Smooth muscle cell (in vitro differentiated cells): ENCODE results near the gene FOXL2. TPM values are rescaled to one million over a fixed set of nuclear protein-coding genes. Genes with fewer than 3 reads are reported as not detected.

Experiments
- DNase-seq: peaks from one replicate; lab custom pipeline; 2025; ENCODE audit not compliant: unreplicated experiment; lab: John Stamatoyannopoulos, UW
- H2AFZ ChIP-seq: fragments of 200-600 bp; sonication (generic); 2 replicates; pipeline ENCODE4 v1.6.0; 2016; ENCODE audit warnings: antibody characterized with exemption, low read depth, mild to moderate bottlenecking
- H3F3A ChIP-seq: fragments of 200-600 bp; sonication (generic); 2 replicates; pipeline ENCODE4 v1.6.0; 2017; ENCODE audit warnings: antibody characterized with exemption, low read depth
- H3K27ac ChIP-seq: fragments of 200-600 bp; sonication (generic); 2 replicates; pipeline ENCODE4 v1.5.1; 2016; ENCODE audit warnings: low read depth, mild to moderate bottlenecking
- H3K27me3 ChIP-seq: fragments of 200-600 bp; sonication (generic); 2 replicates; pipeline ENCODE4 v1.6.1; 2016; ENCODE audit warnings: low read depth, mild to moderate bottlenecking
- H3K36me3 ChIP-seq: fragments of 200-600 bp; sonication (generic); 2 replicates; pipeline ENCODE4 v1.5.1; 2016; ENCODE audit warnings: low read depth
- H3K4me1 ChIP-seq: fragments of 200-600 bp; sonication (generic); 2 replicates; pipeline ENCODE4 v1.5.1; 2016; ENCODE audit warnings: low read depth
- H3K4me2 ChIP-seq: fragments of 200-600 bp; sonication (generic); 2 replicates; pipeline ENCODE4 v1.6.0; 2016; ENCODE audit warnings: mild to moderate bottlenecking
- H3K4me3 ChIP-seq: fragments of 200-600 bp; sonication (generic); 2 replicates; pipeline ENCODE4 v1.5.1; 2016; ENCODE audit warnings: mild to moderate bottlenecking
- H3K79me2 ChIP-seq: fragments of 200-600 bp; sonication (generic); 2 replicates; pipeline ENCODE4 v1.6.0; 2016; ENCODE audit warnings: low read depth, mild to moderate bottlenecking
- H3K9ac ChIP-seq: fragments of 200-600 bp; sonication (generic); 2 replicates; pipeline ENCODE4 v1.6.0; 2016; ENCODE audit warnings: low read depth
- H3K9me3 ChIP-seq: fragments of 200-600 bp; sonication (generic); replicated peaks from 2 replicates; pipeline ENCODE4 v1.5.1; 2016; ENCODE audit warnings: low read depth
- H4K20me1 ChIP-seq: fragments of 200-600 bp; sonication (generic); 2 replicates; pipeline ENCODE4 v1.6.0; 2016; ENCODE audit warnings: low read depth
- CTCF ChIP-seq: fragments of 200-600 bp; sonication (generic); IDR thresholded peaks from 2 replicates; pipeline ENCODE4 v1.5.1; 2017; ENCODE audit warnings: borderline replicate concordance, mild to moderate bottlenecking, antibody characterized with exemption; ENCODE audit not compliant: insufficient read depth, poor library complexity, severe bottlenecking
- WGBS: methylation state at CpG from one replicate; pipeline ENCODE4 v1.1.7; 2016; ENCODE audit warnings: low lambda C conversion rate; 5-methylcytosine and 5-hydroxymethylcytosine counted together
- polyA plus RNA-seq: library from polyadenylated mRNA; unstranded; fragments of >200 nt; fragmentation: Nextera tagmentation; extraction: Ambion mirVana; gene quantifications from 2 replicates; pipeline ENCODE4 v1.2.1, GENCODE V29; 2016
- total RNA-seq: library from RNA; depleted of rRNA; stranded (reverse); fragments of >200 nt; gene quantifications from 2 replicates; pipeline ENCODE4 v1.2.3, GENCODE V29; 2014

Gene FOXL2
- total and polyA plus RNA-seq, 2 experiments from 2014 or later: not detected

- Histone ChIP-seq H3K36me3 (no peaks in the 10 kb centered on the region), H3K27me3 (no peaks in the 10 kb centered on the region), H4K20me1 (no peaks in the 10 kb centered on the region), H3K9ac (no peak overlapping the region), H2AFZ (peak overlapping the region; percentile 99), H3K4me1 (no peaks in the 10 kb centered on the region), H3K79me2 (no peaks in the 10 kb centered on the region), H3K4me2 (peak overlapping the region; percentile 94), H3F3A (no peaks in the 10 kb centered on the region), H3K4me3 (peak overlapping the region; percentile 89), H3K9me3 (no peaks in the 10 kb centered on the region), H3K27ac (no peak overlapping the region)
- 14% methylated on average over 19 of the region's 19 CpGs for WGBS
- TF ChIP-seq CTCF: no peak
- DNase-seq: no peak
Observed at GRCh38 chr3:138914870-138915502, 32.0 kb downstream of the FOXL2 start.

- 82% methylated on average over 3 of the region's 3 CpGs for WGBS
- Histone ChIP-seq H2AFZ (no peak overlapping the region), H3K27ac (no peak overlapping the region), H3K4me3 (no peak overlapping the region), H3K79me2 (no peaks in the 10 kb centered on the region), H3K4me2 (no peak overlapping the region), H3K27me3 (no peaks in the 10 kb centered on the region), H3K9ac (no peak overlapping the region), H3F3A (no peaks in the 10 kb centered on the region), H3K4me1 (no peaks in the 10 kb centered on the region), H4K20me1 (no peaks in the 10 kb centered on the region), H3K36me3 (no peaks in the 10 kb centered on the region), H3K9me3 (no peaks in the 10 kb centered on the region)
- DNase-seq: no peak
- TF ChIP-seq CTCF: no peak
Observed at GRCh38 chr3:138913766-138914165, 33.2 kb downstream of the FOXL2 start.

- H2AFZ ChIP-seq: no peak overlapping the region
- no peaks in the 10 kb centered on the region for H3K4me1 ChIP-seq
- no peaks in the 10 kb centered on the region for H3K79me2 ChIP-seq
- no peak overlapping the region for H3K4me3 ChIP-seq
- no peaks in the 10 kb centered on the region for H3K36me3 ChIP-seq
- no peak for TF ChIP-seq CTCF
- H4K20me1 ChIP-seq: no peaks in the 10 kb centered on the region
- DNase-seq: no peak
- H3K27ac ChIP-seq: no peak overlapping the region
- H3F3A ChIP-seq: no peaks in the 10 kb centered on the region
- H3K9ac ChIP-seq: no peak overlapping the region
- no peak overlapping the region for H3K4me2 ChIP-seq
- H3K27me3 ChIP-seq: no peaks in the 10 kb centered on the region
- WGBS: 85% methylated on average over 4 of the region's 4 CpGs
- H3K9me3 ChIP-seq: no peaks in the 10 kb centered on the region
Observed at GRCh38 chr3:138912237-138912636, 34.7 kb downstream of the FOXL2 start.

GRCh38 chr3:138911621-138912020, 35.3 kb downstream of the FOXL2 start:
- TF ChIP-seq CTCF: no peak

More at GRCh38 chr3:138911621-138912020, 35.3 kb downstream of the FOXL2 start:
- H3K36me3 ChIP-seq: no peaks in the 10 kb centered on the region
- H3K9me3 ChIP-seq: no peaks in the 10 kb centered on the region
- WGBS: 85% methylated on average over 1 of the region's 1 CpG
- no peaks in the 10 kb centered on the region for H3F3A ChIP-seq
- no peak overlapping the region for H3K4me3 ChIP-seq
- H3K27me3 ChIP-seq: no peaks in the 10 kb centered on the region
- H2AFZ ChIP-seq: no peak overlapping the region
- no peak overlapping the region for H3K27ac ChIP-seq
- no peaks in the 10 kb centered on the region for H4K20me1 ChIP-seq
- H3K9ac ChIP-seq: no peak overlapping the region
- no peaks in the 10 kb centered on the region for H3K4me1 ChIP-seq
- no peak overlapping the region for H3K4me2 ChIP-seq
- H3K79me2 ChIP-seq: no peaks in the 10 kb centered on the region
- DNase-seq: no peak
